OCI-LY1 (cell line): ENCODE results near the gene RTKN.

Source experiments
- H2AFZ ChIP-seq: fragments of 200-600 bp; sonication (generic), shearing (Covaris generic); 2 replicates; pipeline ENCODE4 v1.6.0; 2014; ENCODE audit warnings: antibody characterized with exemption, mild to moderate bottlenecking, low read length
- H3F3A ChIP-seq: fragments of 200-600 bp; sonication (generic), shearing (Covaris generic); 2 replicates; pipeline ENCODE4 v1.6.0; 2014; ENCODE audit warnings: mild to moderate bottlenecking, antibody characterized with exemption, low read length, moderate library complexity; ENCODE audit not compliant: insufficient read depth
- H3K27ac ChIP-seq: fragments of 200-600 bp; sonication (generic); 2 replicates; pipeline ENCODE4 v1.5.1; 2014; ENCODE audit warnings: low read length, mixed run types, mild to moderate bottlenecking, low read depth; ENCODE audit not compliant: poor library complexity, severe bottlenecking
- H3K27me3 ChIP-seq: fragments of 200-600 bp; sonication (generic); 2 replicates; pipeline ENCODE4 v1.6.0; 2014; ENCODE audit warnings: antibody characterized with exemption, mild to moderate bottlenecking, low read length, moderate library complexity; ENCODE audit not compliant: insufficient read depth
- H3K36me3 ChIP-seq: fragments of 200-600 bp; sonication (generic); 2 replicates; pipeline ENCODE4 v1.6.1; 2014; ENCODE audit warnings: mild to moderate bottlenecking, antibody characterized with exemption, low read length, moderate library complexity, mixed read lengths; ENCODE audit not compliant: insufficient read depth
- H3K4me1 ChIP-seq: fragments of 200-600 bp; sonication (generic); 2 replicates; pipeline ENCODE4 v1.5.1; 2014; ENCODE audit warnings: mild to moderate bottlenecking, low read length, moderate library complexity; ENCODE audit not compliant: insufficient read depth, severe bottlenecking
- H3K4me2 ChIP-seq: fragments of 200-600 bp; sonication (generic), shearing (Covaris generic); 2 replicates; pipeline ENCODE4 v1.6.1; 2014; ENCODE audit warnings: low read length
- H3K4me3 ChIP-seq: fragments of 200-600 bp; sonication (generic); 2 replicates; pipeline ENCODE4 v1.5.1; 2014; ENCODE audit warnings: low read length, low read depth, mild to moderate bottlenecking, mixed read lengths; ENCODE audit not compliant: poor library complexity, severe bottlenecking
- H3K79me2 ChIP-seq: fragments of 200-600 bp; shearing (Covaris generic); 2 replicates; pipeline ENCODE4 v1.6.1; 2016; ENCODE audit warnings: mixed run types, low read length, mixed read lengths; ENCODE audit not compliant: insufficient read depth
- H3K9ac ChIP-seq: fragments of 200-600 bp; sonication (generic), shearing (Covaris generic); 2 replicates; pipeline ENCODE4 v1.6.1; 2014; ENCODE audit warnings: mild to moderate bottlenecking, low read length, mixed read lengths
- H3K9me2 ChIP-seq: fragments of 200-600 bp; sonication (generic), shearing (Covaris generic); 2 replicates; pipeline ENCODE4 v1.6.1; 2014; ENCODE audit warnings: low read depth, mild to moderate bottlenecking, low read length, mixed read lengths
- H3K9me3 ChIP-seq: fragments of 200-600 bp; shearing (Covaris generic); 2 replicates; pipeline ENCODE4 v1.6.1; 2014; ENCODE audit warnings: low read length, mixed read lengths
- H4K20me1 ChIP-seq: fragments of 200-600 bp; sonication (generic), shearing (Covaris generic); 2 replicates; pipeline ENCODE4 v1.6.0; 2016; ENCODE audit warnings: mild to moderate bottlenecking, low read length; ENCODE audit not compliant: insufficient read depth
- EZH2 ChIP-seq: fragments of 200-600 bp; sonication (generic), shearing (Covaris generic); IDR thresholded peaks from 2 replicates; pipeline ENCODE4 v1.8.0; 2017; ENCODE audit warnings: borderline replicate concordance, mixed run types, mild to moderate bottlenecking, antibody characterized with exemption, low read length, moderate library complexity, mixed read lengths
- TF ChIP-seq, protein P1 (sequence below): fragments of 200-600 bp; sonication (generic), shearing (Covaris generic); IDR thresholded peaks from 2 replicates; pipeline ENCODE4 v1.5.1; 2017; ENCODE audit warnings: mild to moderate bottlenecking, antibody characterized with exemption, low read length, moderate library complexity, mixed read lengths

The RTKN gene

DNA sequence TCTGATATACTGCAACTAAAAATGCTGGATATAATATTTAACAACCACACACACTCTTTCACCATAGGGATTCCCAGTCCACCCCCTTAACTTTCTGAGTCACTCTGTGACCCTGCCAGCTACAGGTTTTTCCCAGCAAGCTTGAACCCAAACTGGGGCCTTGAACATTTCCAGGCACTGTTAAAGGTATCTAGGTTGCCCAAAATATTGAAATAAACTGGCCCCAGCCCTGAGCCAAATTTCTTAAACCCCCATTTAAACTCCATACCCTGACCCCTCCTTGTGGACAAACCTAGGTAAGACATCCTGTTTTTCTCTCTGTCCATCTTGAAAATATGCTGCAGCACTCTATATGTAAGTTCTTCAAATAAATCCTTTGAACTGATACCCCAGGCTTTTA, 42.0 kb downstream of the RTKN start:
- H3K79me2 ChIP-seq = no peaks in the 10 kb centered on the region
- no peaks in the 10 kb centered on the region for H4K20me1 ChIP-seq
- no peak for TF ChIP-seq EZH2
- TF ChIP-seq, protein P1, sequence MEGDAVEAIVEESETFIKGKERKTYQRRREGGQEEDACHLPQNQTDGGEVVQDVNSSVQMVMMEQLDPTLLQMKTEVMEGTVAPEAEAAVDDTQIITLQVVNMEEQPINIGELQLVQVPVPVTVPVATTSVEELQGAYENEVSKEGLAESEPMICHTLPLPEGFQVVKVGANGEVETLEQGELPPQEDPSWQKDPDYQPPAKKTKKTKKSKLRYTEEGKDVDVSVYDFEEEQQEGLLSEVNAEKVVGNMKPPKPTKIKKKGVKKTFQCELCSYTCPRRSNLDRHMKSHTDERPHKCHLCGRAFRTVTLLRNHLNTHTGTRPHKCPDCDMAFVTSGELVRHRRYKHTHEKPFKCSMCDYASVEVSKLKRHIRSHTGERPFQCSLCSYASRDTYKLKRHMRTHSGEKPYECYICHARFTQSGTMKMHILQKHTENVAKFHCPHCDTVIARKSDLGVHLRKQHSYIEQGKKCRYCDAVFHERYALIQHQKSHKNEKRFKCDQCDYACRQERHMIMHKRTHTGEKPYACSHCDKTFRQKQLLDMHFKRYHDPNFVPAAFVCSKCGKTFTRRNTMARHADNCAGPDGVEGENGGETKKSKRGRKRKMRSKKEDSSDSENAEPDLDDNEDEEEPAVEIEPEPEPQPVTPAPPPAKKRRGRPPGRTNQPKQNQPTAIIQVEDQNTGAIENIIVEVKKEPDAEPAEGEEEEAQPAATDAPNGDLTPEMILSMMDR = peak; percentile 75
- H3K27me3 ChIP-seq = no peaks in the 10 kb centered on the region
- no peaks in the 10 kb centered on the region for H3K4me1 ChIP-seq
- no peaks in the 10 kb centered on the region for H3K9me2 ChIP-seq
- no peak overlapping the region for H3K4me2 ChIP-seq
- no peak overlapping the region for H3K4me3 ChIP-seq
- H3K9me3 ChIP-seq = no peaks in the 10 kb centered on the region
- H2AFZ ChIP-seq = no peak overlapping the region
- H3K9ac ChIP-seq = no peak overlapping the region
- no peak overlapping the region for H3K27ac ChIP-seq
- no peaks in the 10 kb centered on the region for H3F3A ChIP-seq
- H3K36me3 ChIP-seq = no peaks in the 10 kb centered on the region

GRCh38 chr2:74396149-74396548, 45.6 kb downstream of the RTKN start:
- Histone ChIP-seq H3K36me3 (no peaks in the 10 kb centered on the region), H3K27ac (no peak overlapping the region), H3K4me3 (no peak overlapping the region), H4K20me1 (no peaks in the 10 kb centered on the region), H3F3A (no peaks in the 10 kb centered on the region), H3K4me2 (no peak overlapping the region), H3K9ac (no peak overlapping the region), H3K4me1 (peaks cover 6% of the 10 kb centered on the region), H2AFZ (no peak overlapping the region), H3K79me2 (no peaks in the 10 kb centered on the region), H3K9me2 (no peaks in the 10 kb centered on the region), H3K27me3 (no peaks in the 10 kb centered on the region), H3K9me3 (no peaks in the 10 kb centered on the region)
- no peak for TF ChIP-seq EZH2

- Histone ChIP-seq H3F3A (no peaks in the 10 kb centered on the region), H3K36me3 (no peaks in the 10 kb centered on the region), H3K9me2 (no peaks in the 10 kb centered on the region), H3K27ac (no peak overlapping the region), H3K79me2 (0 out of 2 replicates have a peak, but pooled peaks cover 3% of the 10 kb centered on the region), H4K20me1 (no peaks in the 10 kb centered on the region), H3K4me3 (no peak overlapping the region), H3K4me1 (peaks cover 22% of the 10 kb centered on the region), H3K4me2 (no peak overlapping the region), H3K9me3 (no peaks in the 10 kb centered on the region), H2AFZ (no peak overlapping the region), H3K27me3 (no peaks in the 10 kb centered on the region), H3K9ac (no peak overlapping the region)
- TF ChIP-seq, protein P1 = no peak
- TF ChIP-seq EZH2 = no peak
Measured at GRCh38 chr2:74393525-74393924, 48.2 kb downstream of the RTKN start.

- H3K9ac ChIP-seq = no peak overlapping the region; the same call in 1 of the 2 replicates
- peak overlapping the region; percentile 90 for H3K4me3 ChIP-seq
- H3K4me2 ChIP-seq = peak overlapping the region; percentile 97
- H3K9me3 ChIP-seq = no peaks in the 10 kb centered on the region
- no peak overlapping the region for H3K27ac ChIP-seq
- 0 out of 2 replicates have a peak, but pooled peaks cover 3% of the 10 kb centered on the region for H3K79me2 ChIP-seq
- TF ChIP-seq EZH2 = no peak
- TF ChIP-seq, protein P1 = no peak
- no peaks in the 10 kb centered on the region for H3K9me2 ChIP-seq
- H3K4me1 ChIP-seq = peaks cover 22% of the 10 kb centered on the region
- peak overlapping the region; percentile 95 for H2AFZ ChIP-seq
- no peaks in the 10 kb centered on the region for H4K20me1 ChIP-seq
- H3K27me3 ChIP-seq = no peaks in the 10 kb centered on the region
- no peaks in the 10 kb centered on the region for H3K36me3 ChIP-seq
- no peaks in the 10 kb centered on the region for H3F3A ChIP-seq
Measured at GRCh38 chr2:74392449-74392743, 49.3 kb downstream of the RTKN start.
